Measurements from ENCODE around the gene CORO2B. TPM values are rescaled to one million over a fixed set of nuclear protein-coding genes. Genes with fewer than 3 reads are reported as not detected.

CORO2B gene
- total and polyA plus RNA-seq, 2 of the 13 experiments (the other 11 are each of a cell fraction or from before 2014, with no cell fraction given) = 0.35 to 0.63 TPM

- H4K20me1 ChIP-seq (ENCODE audit: insufficient read depth, low read length) = no peaks in the 10 kb centered on the region
- CTCF ChIA-PET (ENCODE audit: low intra/inter-chr PET ratio, low total read pairs) = no interaction called here
- BruUV-seq (replicated peaks) = no TSS peak
- intact Hi-C loops (cut with micrococcal nuclease; ENCODE audit: unreplicated experiment) = no loop called here
- no peak for ATAC-seq
- DNase-seq (ENCODE audit: low spot score) = no peak
- H3K9ac ChIP-seq (ENCODE audit: insufficient read depth, low read depth, low read length) = no peak overlapping the region
- 8% methylated on average over 4 of the region's 4 CpGs for WGBS (ENCODE audit: low lambda C conversion rate)
- TF ChIP-seq ZNF33A (CRISPR knock-in tag; IDR thresholded peaks at IDR 0.05; ENCODE audit: borderline replicate concordance) (no peak), ZNF496 (CRISPR knock-in tag; IDR thresholded peaks at IDR 0.05; ENCODE audit: insufficient replicate concordance) (no peak), ZNF17 (CRISPR knock-in tag; IDR thresholded peaks at IDR 0.05) (no peak)
- in situ Hi-C loops (cut with HindIII; ENCODE audit: extremely low pct_ligation_motif_present, low pct_unique_long_range_greater_than_20kb) = no loop called here
- no peaks in the 10 kb centered on the region for H3K4me1 ChIP-seq (ENCODE audit: insufficient read depth, low read length)
- H3K9me3 ChIP-seq (ENCODE audit: low read length) = no peaks in the 10 kb centered on the region
- H3K27ac ChIP-seq (ENCODE audit: extremely low read length, insufficient read depth, low read length) = no peak overlapping the region
- H3K4me3 ChIP-seq (replicated peaks in 1 of 3; ENCODE audit: insufficient read depth in 1 of 3, low read depth in 2 of 3, low read length in 3 of 3) = no peak overlapping the region
- POLR2A ChIA-PET = no interaction called here
- H2AFZ ChIP-seq (ENCODE audit: low read length) = no peak overlapping the region
- H3K36me3 ChIP-seq (replicated peaks in 1 of 2; ENCODE audit: control insufficient read depth in 1 of 2, insufficient read depth in 2 of 2, low read length in 2 of 2) = no peaks in the 10 kb centered on the region
- peaks cover 9 to 58% of the 10 kb centered on the region in 2 experiments for H3K27me3 ChIP-seq (ENCODE audit: control insufficient read depth in 1 of 2, insufficient read depth in 2 of 2, low read length in 2 of 2)
- H3K79me2 ChIP-seq (ENCODE audit: insufficient read depth, low read length) = no peaks in the 10 kb centered on the region
- no peak for FAIRE-seq
- no peak overlapping the region for H3K4me2 ChIP-seq (ENCODE audit: low read depth, low read length)
These were observed 4.7 kb upstream of the CORO2B start for GRCh38 chr15:68574046-68574445.

GRCh38 chr15:68574629-68575028 is 4.2 kb upstream of the CORO2B start:
- FAIRE-seq = no peak
- TF ChIP-seq KLF6 (CRISPR knock-in tag; IDR thresholded peaks at IDR 0.05) = no peak
- TF ChIP-seq NFE2L2 (IDR thresholded peaks at IDR 0.05; ENCODE audit: low read length) = no peak
- TF ChIP-seq EED (CRISPR knock-in tag; IDR thresholded peaks at IDR 0.05) = no peak
- no peak for TF ChIP-seq DMTF1 (CRISPR knock-in tag; IDR thresholded peaks at IDR 0.05)
- no peak for TF ChIP-seq SAP130 (CRISPR knock-in tag; IDR thresholded peaks at IDR 0.05; ENCODE audit: low read depth)
- TF ChIP-seq GATAD2A (CRISPR knock-in tag; IDR thresholded peaks at IDR 0.05) = no peak
- TF ChIP-seq MATR3 (CRISPR knock-in tag; IDR thresholded peaks at IDR 0.05) = no peak
- TF ChIP-seq MED1 (CRISPR knock-in tag; IDR thresholded peaks at IDR 0.05) = no peak
- TF ChIP-seq, protein P1, sequence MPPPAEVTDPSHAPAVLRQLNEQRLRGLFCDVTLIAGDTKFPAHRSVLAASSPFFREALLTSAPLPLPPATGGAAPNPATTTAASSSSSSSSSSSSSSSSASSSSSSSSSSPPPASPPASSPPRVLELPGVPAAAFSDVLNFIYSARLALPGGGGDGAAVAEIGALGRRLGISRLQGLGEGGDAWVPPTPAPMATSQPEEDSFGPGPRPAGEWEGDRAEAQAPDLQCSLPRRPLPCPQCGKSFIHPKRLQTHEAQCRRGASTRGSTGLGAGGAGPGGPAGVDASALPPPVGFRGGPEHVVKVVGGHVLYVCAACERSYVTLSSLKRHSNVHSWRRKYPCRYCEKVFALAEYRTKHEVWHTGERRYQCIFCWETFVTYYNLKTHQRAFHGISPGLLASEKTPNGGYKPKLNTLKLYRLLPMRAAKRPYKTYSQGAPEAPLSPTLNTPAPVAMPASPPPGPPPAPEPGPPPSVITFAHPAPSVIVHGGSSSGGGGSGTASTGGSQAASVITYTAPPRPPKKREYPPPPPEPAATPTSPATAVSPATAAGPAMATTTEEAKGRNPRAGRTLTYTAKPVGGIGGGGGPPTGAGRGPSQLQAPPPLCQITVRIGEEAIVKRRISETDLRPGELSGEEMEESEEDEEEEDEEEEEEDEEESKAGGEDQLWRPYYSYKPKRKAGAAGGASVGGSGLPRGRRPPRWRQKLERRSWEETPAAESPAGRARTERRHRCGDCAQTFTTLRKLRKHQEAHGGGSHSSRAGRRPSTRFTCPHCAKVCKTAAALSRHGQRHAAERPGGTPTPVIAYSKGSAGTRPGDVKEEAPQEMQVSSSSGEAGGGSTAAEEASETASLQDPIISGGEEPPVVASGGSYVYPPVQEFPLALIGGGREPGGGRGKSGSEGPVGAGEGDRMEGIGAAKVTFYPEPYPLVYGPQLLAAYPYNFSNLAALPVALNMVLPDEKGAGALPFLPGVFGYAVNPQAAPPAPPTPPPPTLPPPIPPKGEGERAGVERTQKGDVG (CRISPR knock-in tag; IDR thresholded peaks at IDR 0.05; ENCODE audit: borderline replicate concordance) = no peak

More at GRCh38 chr15:68574629-68575028, 4.2 kb upstream of the CORO2B start:
- Histone ChIP-seq H3K4me1 (ENCODE audit: insufficient read depth, low read length) (no peaks in the 10 kb centered on the region), H4K20me1 (ENCODE audit: insufficient read depth, low read length) (no peaks in the 10 kb centered on the region), H2AFZ (ENCODE audit: low read length) (no peak overlapping the region), H3K36me3 (replicated peaks in 1 of 2; ENCODE audit: control insufficient read depth in 1 of 2, insufficient read depth in 2 of 2, low read length in 2 of 2) (no peaks in the 10 kb centered on the region), H3K4me2 (ENCODE audit: low read depth, low read length) (no peak overlapping the region), H3K27me3 (ENCODE audit: control insufficient read depth in 1 of 2, insufficient read depth in 2 of 2, low read length in 2 of 2) (peaks cover 11 to 62% of the 10 kb centered on the region in 2 experiments), H3K27ac (ENCODE audit: extremely low read length, insufficient read depth, low read length) (no peak overlapping the region), H3K9ac (ENCODE audit: insufficient read depth, low read depth, low read length) (no peak overlapping the region), H3K9me3 (ENCODE audit: low read length) (no peaks in the 10 kb centered on the region), H3K79me2 (ENCODE audit: insufficient read depth, low read length) (no peaks in the 10 kb centered on the region), H3K4me3 (replicated peaks in 1 of 3; ENCODE audit: insufficient read depth in 1 of 3, low read depth in 2 of 3, low read length in 3 of 3) (no peak overlapping the region)
- in situ Hi-C loops (cut with HindIII; ENCODE audit: extremely low pct_ligation_motif_present, low pct_unique_long_range_greater_than_20kb) = no loop called here
- intact Hi-C loops (cut with micrococcal nuclease; ENCODE audit: unreplicated experiment) = no loop called here
- DNase-seq (ENCODE audit: low spot score) = no peak
- ChIA-PET POLR2A (no interaction called here), CTCF (ENCODE audit: low intra/inter-chr PET ratio, low total read pairs) (no interaction called here)
- no TSS peak for BruUV-seq (replicated peaks)
- 33% methylated on average over 6 of the region's 6 CpGs for WGBS (ENCODE audit: low lambda C conversion rate)
- ATAC-seq = no peak

All from HepG2 (cell line).